ENCODE data around the gene HDHD3.

- TF ChIP-seq TOX (CRISPR knock-in tag; IDR thresholded peaks at IDR 0.05; ENCODE audit: borderline replicate concordance) = no peak
- TF ChIP-seq PATZ1 (CRISPR knock-in tag; IDR thresholded peaks at IDR 0.05; ENCODE audit: borderline replicate concordance) = no peak
- TF ChIP-seq ZFP30 (CRISPR knock-in tag; IDR thresholded peaks at IDR 0.05) = no peak
- no peak for TF ChIP-seq SNAI2 (CRISPR knock-in tag; IDR thresholded peaks at IDR 0.05)
- TF ChIP-seq PPARA (CRISPR knock-in tag; IDR thresholded peaks at IDR 0.05; ENCODE audit: borderline replicate concordance) = no peak
- TF ChIP-seq CREB5 (CRISPR knock-in tag; IDR thresholded peaks at IDR 0.05; ENCODE audit: low read depth) = no peak
- no peak for TF ChIP-seq ZNF565 (CRISPR knock-in tag; conservative IDR thresholded peaks at IDR 0.05; ENCODE audit: low read depth)
- TF ChIP-seq ESRRG (CRISPR knock-in tag; IDR thresholded peaks at IDR 0.05) = no peak
- TF ChIP-seq GLIS3 (CRISPR knock-in tag; IDR thresholded peaks at IDR 0.05) = no peak
Measured at GRCh38 chr9:113395000-113395861, 18.4 kb upstream of the HDHD3 start.
